Measurements from ENCODE around the gene RNU7-1.
A peak's percentile ranks its signal among the peaks of the same experiment; 100 is the strongest.

The RNU7-1 gene

DNA sequence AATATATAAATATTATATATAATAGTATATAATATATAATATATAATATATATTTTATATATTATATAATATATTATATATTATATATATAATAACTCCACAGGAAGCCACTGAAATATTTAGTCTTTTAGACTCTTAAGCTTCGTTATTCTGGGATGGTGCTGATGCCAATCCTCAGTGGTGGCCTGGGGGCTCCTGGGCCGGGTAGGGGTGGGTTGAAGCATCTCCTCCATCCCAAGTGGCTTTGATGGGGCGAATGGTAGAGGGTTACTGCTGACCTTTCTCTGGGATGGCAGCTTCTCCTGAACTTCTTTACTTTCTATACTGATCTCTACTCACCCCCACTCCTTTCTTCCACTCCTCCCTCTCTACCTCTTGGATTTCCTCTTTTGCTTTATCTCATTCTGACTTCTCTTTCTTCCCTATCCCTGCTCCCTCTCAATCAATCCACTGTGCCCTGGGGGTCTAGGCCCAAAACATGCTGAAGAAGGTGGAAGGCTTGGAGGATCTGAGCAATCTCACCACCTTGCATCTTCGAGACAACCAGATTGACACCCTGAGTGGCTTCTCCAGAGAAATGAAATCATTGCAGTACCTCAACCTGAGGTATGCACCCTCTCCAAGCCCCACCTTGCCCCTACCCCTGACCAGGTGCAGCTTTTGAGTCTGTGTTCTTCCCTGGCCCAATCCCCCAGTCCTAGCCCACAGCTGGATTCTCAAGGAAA, 34.0 kb upstream of the RNU7-1 start:
- H3K27ac ChIP-seq: no peak overlapping the region

DNA sequence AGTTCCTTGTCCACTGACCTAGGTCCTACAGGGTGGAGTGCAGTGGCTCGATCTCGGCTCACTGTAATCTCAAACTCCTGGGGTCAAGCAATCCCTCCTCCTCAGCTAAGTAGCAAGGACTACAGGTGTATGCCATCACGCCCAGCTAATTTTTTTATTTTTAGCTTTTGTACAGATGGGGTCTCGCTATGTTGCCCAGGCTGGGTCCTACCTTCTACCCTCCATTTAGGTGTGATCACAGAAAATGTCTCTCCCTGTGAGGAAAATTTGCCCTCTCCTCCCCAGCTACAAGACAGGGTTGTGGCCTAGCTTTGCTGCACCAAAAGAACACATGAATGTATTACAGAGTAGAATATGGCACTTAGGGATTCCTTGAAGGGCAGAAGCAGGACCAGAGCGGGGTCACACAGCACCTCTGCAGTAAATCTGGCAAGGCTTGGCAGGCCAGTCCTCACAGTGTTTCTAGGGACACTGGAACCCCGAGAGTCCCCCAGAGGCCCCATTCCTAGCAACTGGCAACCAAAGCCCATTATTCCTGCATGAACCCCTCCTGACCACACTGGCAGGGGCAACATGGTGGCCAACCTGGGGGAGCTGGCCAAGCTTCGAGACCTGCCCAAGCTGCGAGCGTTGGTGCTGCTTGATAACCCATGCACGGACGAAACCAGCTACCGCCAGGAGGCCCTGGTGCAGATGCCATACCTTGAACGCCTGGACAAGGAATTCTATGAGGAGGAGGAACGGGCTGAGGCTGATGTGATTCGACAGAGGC, 31.3 kb upstream of the RNU7-1 start:
- no peak overlapping the region for H3K27ac ChIP-seq
- H3K27me3 ChIP-seq: peaks cover 77% of the 10 kb centered on the region
- H3K4me1 ChIP-seq (ENCODE audit: control insufficient read depth in 1 of 2, insufficient read depth in 1 of 2, low read depth in 1 of 2, low read length in 1 of 2): peaks cover 7 to 13% of the 10 kb centered on the region in 2 experiments
- TF ChIP-seq, protein P1, sequence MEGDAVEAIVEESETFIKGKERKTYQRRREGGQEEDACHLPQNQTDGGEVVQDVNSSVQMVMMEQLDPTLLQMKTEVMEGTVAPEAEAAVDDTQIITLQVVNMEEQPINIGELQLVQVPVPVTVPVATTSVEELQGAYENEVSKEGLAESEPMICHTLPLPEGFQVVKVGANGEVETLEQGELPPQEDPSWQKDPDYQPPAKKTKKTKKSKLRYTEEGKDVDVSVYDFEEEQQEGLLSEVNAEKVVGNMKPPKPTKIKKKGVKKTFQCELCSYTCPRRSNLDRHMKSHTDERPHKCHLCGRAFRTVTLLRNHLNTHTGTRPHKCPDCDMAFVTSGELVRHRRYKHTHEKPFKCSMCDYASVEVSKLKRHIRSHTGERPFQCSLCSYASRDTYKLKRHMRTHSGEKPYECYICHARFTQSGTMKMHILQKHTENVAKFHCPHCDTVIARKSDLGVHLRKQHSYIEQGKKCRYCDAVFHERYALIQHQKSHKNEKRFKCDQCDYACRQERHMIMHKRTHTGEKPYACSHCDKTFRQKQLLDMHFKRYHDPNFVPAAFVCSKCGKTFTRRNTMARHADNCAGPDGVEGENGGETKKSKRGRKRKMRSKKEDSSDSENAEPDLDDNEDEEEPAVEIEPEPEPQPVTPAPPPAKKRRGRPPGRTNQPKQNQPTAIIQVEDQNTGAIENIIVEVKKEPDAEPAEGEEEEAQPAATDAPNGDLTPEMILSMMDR (IDR thresholded peaks at IDR 0.05): no peak
- H3K4me3 ChIP-seq (ENCODE audit: low read depth in 1 of 2, low read length in 1 of 2): no peak overlapping the region
- H3K36me3 ChIP-seq: no peaks in the 10 kb centered on the region
- no peaks in the 10 kb centered on the region for H3K9me3 ChIP-seq

More for the DNA sequence above, 34.0 kb upstream of the RNU7-1 start:
- Histone ChIP-seq H3K36me3 (no peaks in the 10 kb centered on the region), H3K9me3 (no peaks in the 10 kb centered on the region), H3K4me3 (ENCODE audit: low read depth in 1 of 2, low read length in 1 of 2) (no peak overlapping the region), H3K27me3 (peaks cover 49% of the 10 kb centered on the region), H3K4me1 (ENCODE audit: control insufficient read depth in 1 of 2, insufficient read depth in 1 of 2, low read depth in 1 of 2, low read length in 1 of 2) (peaks cover 9 to 15% of the 10 kb centered on the region in 2 experiments)
- TF ChIP-seq, protein P1 (IDR thresholded peaks at IDR 0.05): no peak

DNA sequence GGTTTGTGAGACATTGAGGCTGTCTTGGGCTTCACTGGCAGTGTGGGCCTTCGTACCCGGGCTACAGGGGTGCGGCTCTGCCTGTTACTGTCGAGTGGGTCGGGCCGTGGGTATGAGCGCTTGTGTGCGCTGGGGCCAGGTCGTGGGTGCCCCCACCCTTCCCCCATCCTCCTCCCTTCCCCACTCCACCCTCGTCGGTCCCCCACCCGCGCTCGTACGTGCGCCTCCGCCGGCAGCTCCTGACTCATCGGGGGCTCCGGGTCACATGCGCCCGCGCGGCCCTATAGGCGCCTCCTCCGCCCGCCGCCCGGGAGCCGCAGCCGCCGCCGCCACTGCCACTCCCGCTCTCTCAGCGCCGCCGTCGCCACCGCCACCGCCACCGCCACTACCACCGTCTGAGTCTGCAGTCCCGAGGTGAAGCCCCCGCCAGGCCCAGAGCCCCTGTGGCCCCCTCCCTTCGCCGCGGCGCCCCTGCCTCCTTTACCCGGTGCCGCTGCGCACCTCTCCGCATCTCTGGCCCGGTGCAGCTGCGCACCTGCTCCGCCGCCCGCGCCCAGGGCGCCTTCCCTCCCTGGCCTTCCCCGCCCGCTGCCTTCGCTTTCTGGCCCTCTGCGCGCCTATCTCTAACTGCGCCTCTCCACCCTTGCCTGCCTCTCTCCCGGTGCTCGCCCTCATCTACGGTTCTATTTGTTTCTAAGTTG, 29.2 kb upstream of the RNU7-1 start, which contains the start of gene ENO2:
Gene ENO2 (plus strand): TSS at position 335 of the 701 bp plus-strand sequence. CDS start 1,253 bp downstream, outside the sequence.
- H3K36me3 ChIP-seq: no peaks in the 10 kb centered on the region
- H3K4me1 ChIP-seq (ENCODE audit: control insufficient read depth in 1 of 2, insufficient read depth in 1 of 2, low read depth in 1 of 2, low read length in 1 of 2): peaks cover 7 to 13% of the 10 kb centered on the region in 2 experiments
- H3K9me3 ChIP-seq: no peaks in the 10 kb centered on the region
- H3K4me3 ChIP-seq (ENCODE audit: low read depth in 1 of 2, low read length in 1 of 2): peak within 1 kb of the TSS in 1 of 2 experiments; percentile 44
- TF ChIP-seq, protein P1 (IDR thresholded peaks at IDR 0.05): no peak
- H3K27ac ChIP-seq: no peak within 1 kb of the TSS
- H3K27me3 ChIP-seq: peaks cover 89% of the 10 kb centered on the region

DNA sequence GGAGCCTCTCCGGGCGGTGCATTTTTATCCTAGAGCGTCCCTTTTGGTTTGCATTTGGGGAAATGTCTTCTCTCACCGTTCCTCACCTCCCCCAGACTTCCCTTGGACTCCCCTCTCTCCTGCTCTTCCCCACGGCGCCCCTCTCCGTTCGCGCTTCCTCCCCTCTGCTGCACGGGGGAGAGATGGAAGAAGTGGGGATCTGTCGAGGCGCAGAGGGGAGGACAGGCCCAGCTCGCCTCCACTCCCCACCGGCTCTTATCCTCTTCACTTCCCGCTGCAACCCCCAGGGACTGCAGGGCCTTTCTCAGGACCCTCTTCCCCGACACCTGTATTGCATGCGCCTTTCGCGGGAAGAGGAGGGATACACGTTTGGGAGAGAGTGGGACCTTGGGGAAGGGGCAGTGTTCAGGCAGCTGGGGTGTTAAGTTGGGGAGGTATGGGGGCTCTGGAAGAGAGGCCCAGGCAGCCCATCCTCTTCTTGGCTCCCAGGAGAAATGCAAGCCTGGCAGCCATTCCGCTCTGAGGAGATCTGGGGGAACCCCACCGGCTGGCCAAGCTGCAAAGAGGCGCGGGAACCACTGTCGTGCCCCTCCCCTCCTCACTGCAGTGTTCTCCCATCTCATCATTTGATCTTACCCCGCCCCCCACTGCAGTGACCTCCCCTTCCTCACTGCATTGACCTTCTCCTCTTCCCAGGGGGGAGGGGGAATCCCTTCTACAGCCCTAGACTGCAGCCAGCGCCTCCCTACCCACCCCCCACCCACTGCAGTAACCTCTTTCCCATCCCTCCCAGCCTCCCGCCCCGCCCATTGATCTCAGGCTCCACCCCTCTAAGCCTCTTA, 28.4 kb upstream of the RNU7-1 start:
- Histone ChIP-seq H3K9me3 (no peaks in the 10 kb centered on the region), H3K27ac (no peak overlapping the region), H3K27me3 (peaks cover 91% of the 10 kb centered on the region), H3K36me3 (no peaks in the 10 kb centered on the region), H3K4me1 (ENCODE audit: control insufficient read depth in 1 of 2, insufficient read depth in 1 of 2, low read depth in 1 of 2, low read length in 1 of 2) (peaks cover 7 to 13% of the 10 kb centered on the region in 2 experiments), H3K4me3 (ENCODE audit: low read depth in 1 of 2, low read length in 1 of 2) (peak overlapping the region in 1 of 2 experiments; percentile 44)
- TF ChIP-seq, protein P1 (IDR thresholded peaks at IDR 0.05): no peak
